GM19438 (cell line): ENCODE measurements around the gene EP400.

ENCODE experiments used
- ATAC-seq: cut with Tn5 transposase; IDR thresholded peaks from one replicate; pipeline ENCODE4 v1.9.1; 2021; ENCODE audit warnings: low read depth; ENCODE audit not compliant: unreplicated experiment

Gene EP400

GRCh38 chr12:131927110-131928079 lies 22.3 kb upstream of the EP400 start:
- no peak for ATAC-seq

- ATAC-seq: peak; percentile 2
Observed at GRCh38 chr12:131928080-131928710, 21.5 kb upstream of the EP400 start.

- peak; percentile 54 for ATAC-seq
Observed at GRCh38 chr12:131928711-131929580, 20.8 kb upstream of the EP400 start, which contains the start of gene PUS1. Gene PUS1 (plus strand): TSS chr12:131929276. CDS start chr12:131929723, 447 bp downstream.

- ATAC-seq: no peak
Observed at GRCh38 chr12:131929581-131930456, 19.9 kb upstream of the EP400 start.

GRCh38 chr12:131930510-131930909 lies 19.2 kb upstream of the EP400 start:
- no peak for ATAC-seq

GRCh38 chr12:131933387-131933786 lies 16.4 kb upstream of the EP400 start:
- ATAC-seq: no peak

GRCh38 chr12:131934535-131934934 lies 15.2 kb upstream of the EP400 start:
- no peak for ATAC-seq

GRCh38 chr12:131938082-131938481 lies 11.7 kb upstream of the EP400 start:
- no peak for ATAC-seq

GRCh38 chr12:131939007-131939406 lies 10.7 kb upstream of the EP400 start:
- no peak for ATAC-seq

- no peak for ATAC-seq
Observed at GRCh38 chr12:131940141-131940547, 9.6 kb upstream of the EP400 start.

- ATAC-seq: no peak
Observed at GRCh38 chr12:131941116-131941986, 8.4 kb upstream of the EP400 start.

- no peak for ATAC-seq
Observed at GRCh38 chr12:131941987-131942341, 7.8 kb upstream of the EP400 start.

GRCh38 chr12:131942671-131943070 lies 7.1 kb upstream of the EP400 start:
- no peak for ATAC-seq

- no peak for ATAC-seq
Observed at GRCh38 chr12:131943389-131943788, 6.4 kb upstream of the EP400 start.

- no peak for ATAC-seq
Observed at GRCh38 chr12:131943876-131944275, 5.9 kb upstream of the EP400 start.

GRCh38 chr12:131944601-131945251 lies 5.0 kb upstream of the EP400 start:
- no peak for ATAC-seq

- ATAC-seq: no peak
Observed at GRCh38 chr12:131946757-131947156, 3.0 kb upstream of the EP400 start.

- no peak for ATAC-seq
Observed at GRCh38 chr12:131947482-131948027, 2.2 kb upstream of the EP400 start.
